HG03460 (cell line): Measurements from ENCODE around the gene GAS6.
"Not testable (repeated sequence)": the region's sequence is repeated elsewhere in the genome, so short reads cannot be mapped to it uniquely, and the experiment has no call there.

Experiments
- ATAC-seq: cut with Tn5 transposase; IDR thresholded peaks from one replicate; pipeline ENCODE4 v1.9.1; 2021; ENCODE audit not compliant: unreplicated experiment

Gene GAS6

GRCh38 chr13:113840541-113841352 is 23.1 kb downstream of the GAS6 start:
- ATAC-seq: no peak

- ATAC-seq: no peak
Observed at GRCh38 chr13:113839536-113840204, 24.2 kb downstream of the GAS6 start.

GRCh38 chr13:113838711-113839201 is 25.1 kb downstream of the GAS6 start:
- no peak for ATAC-seq

- no peak for ATAC-seq
Observed at GRCh38 chr13:113837560-113838355, 26.1 kb downstream of the GAS6 start.

GRCh38 chr13:113836768-113837559 is 26.9 kb downstream of the GAS6 start:
- ATAC-seq: no peak

GRCh38 chr13:113835461-113836270 is 28.2 kb downstream of the GAS6 start:
- no peak for ATAC-seq

GRCh38 chr13:113834496-113835200 is 29.2 kb downstream of the GAS6 start:
- ATAC-seq: no peak

GRCh38 chr13:113834006-113834405 is 29.9 kb downstream of the GAS6 start:
- ATAC-seq: not testable (repeated sequence)

GRCh38 chr13:113833111-113833830 is 30.6 kb downstream of the GAS6 start:
- ATAC-seq: no peak

- no peak for ATAC-seq
Observed at GRCh38 chr13:113832631-113833030, 31.2 kb downstream of the GAS6 start.

- ATAC-seq: no peak
Observed at GRCh38 chr13:113832205-113832604, 31.7 kb downstream of the GAS6 start.

- ATAC-seq: no peak
Observed at GRCh38 chr13:113831061-113831460, 32.8 kb downstream of the GAS6 start.

GRCh38 chr13:113830426-113830950 is 33.4 kb downstream of the GAS6 start:
- ATAC-seq: not testable (repeated sequence)

- ATAC-seq: no peak
Observed at GRCh38 chr13:113828282-113828825, 35.5 kb downstream of the GAS6 start.

GRCh38 chr13:113827021-113827420 is 36.9 kb downstream of the GAS6 start:
- no peak for ATAC-seq

GRCh38 chr13:113826446-113826845 is 37.4 kb downstream of the GAS6 start:
- ATAC-seq: not testable (repeated sequence)

GRCh38 chr13:113825841-113826240 is 38.0 kb downstream of the GAS6 start:
- ATAC-seq: no peak

- ATAC-seq: no peak
Observed at GRCh38 chr13:113823771-113824170, 40.1 kb downstream of the GAS6 start.
